Lung microvascular endothelial cell (primary cell): ENCODE results near the gene CHP1. TPM values are rescaled to one million over a fixed set of nuclear protein-coding genes. Genes with fewer than 3 reads are reported as not detected.
"Not testable (repeated sequence)": the region's sequence is repeated elsewhere in the genome, so short reads cannot be mapped to it uniquely, and the experiment has no call there.

ENCODE experiments used
- DNase-seq, 2 donors: peaks; one replicate each; pipeline versions ENCODE4 v3.0.0 to v3.0.0-alpha.2; 2010; ENCODE audit warnings: low read depth in 2 of 2
- total RNA-seq: library from RNA; depleted of rRNA; stranded (reverse); fragments of >200 nt; gene quantifications from 2 replicates; pipeline ENCODE4 v1.2.1, GENCODE V29; 2014

CHP1 gene
- total RNA-seq, 1 donor from 2014 or later: 56.0 TPM

- DNase-seq: no peak
Observed at GRCh38 chr15:41256103-41256502, 25.0 kb downstream of the CHP1 start.

GRCh38 chr15:41256577-41257038 lies 25.5 kb downstream of the CHP1 start:
- peak in 1 of 2 donors; percentile 37 for DNase-seq

- DNase-seq: peak in 1 of 2 donors; percentile 13
Observed at GRCh38 chr15:41258750-41259471, 27.8 kb downstream of the CHP1 start.

GRCh38 chr15:41259546-41260189 lies 28.6 kb downstream of the CHP1 start:
- no peak for DNase-seq

GRCh38 chr15:41260924-41261323 lies 29.9 kb downstream of the CHP1 start:
- not testable (repeated sequence) for DNase-seq

GRCh38 chr15:41262571-41262970 lies 31.5 kb downstream of the CHP1 start:
- no peak for DNase-seq

GRCh38 chr15:41263891-41264351 lies 32.9 kb downstream of the CHP1 start:
- no peak for DNase-seq

- no peak for DNase-seq
Observed at GRCh38 chr15:41269887-41270286, 38.8 kb downstream of the CHP1 start.

GRCh38 chr15:41276831-41277230 lies 45.8 kb downstream of the CHP1 start:
- no peak for DNase-seq

- no peak for DNase-seq
Observed at GRCh38 chr15:41278319-41278718, 47.3 kb downstream of the CHP1 start.

- no peak for DNase-seq
Observed at GRCh38 chr15:41279535-41280283, 48.6 kb downstream of the CHP1 start.

GRCh38 chr15:41281236-41281635 lies 50.2 kb downstream of the CHP1 start:
- peak in 1 of 2 donors; percentile 74 for DNase-seq

- DNase-seq: not testable (repeated sequence)
Observed at GRCh38 chr15:41282436-41282835, 51.4 kb downstream of the CHP1 start.

- not testable (repeated sequence) for DNase-seq
Observed at GRCh38 chr15:41282980-41283652, 52.0 kb downstream of the CHP1 start.

- peak; percentile 99 for DNase-seq
Observed at GRCh38 chr15:41283653-41284426, 52.8 kb downstream of the CHP1 start.

GRCh38 chr15:41284427-41285177 lies 53.5 kb downstream of the CHP1 start:
- peak; percentile 21 to 41 for DNase-seq

GRCh38 chr15:41285285-41285684 lies 54.2 kb downstream of the CHP1 start:
- no peak for DNase-seq

GRCh38 chr15:41286665-41287333 lies 55.7 kb downstream of the CHP1 start:
- DNase-seq: no peak

GRCh38 chr15:41288464-41288863 lies 57.4 kb downstream of the CHP1 start:
- no peak for DNase-seq
